K562 (cell line): ENCODE measurements around the gene PPM1L. TPM values are rescaled to one million over a fixed set of nuclear protein-coding genes. Genes with fewer than 3 reads are reported as not detected.

Experiments
- ATAC-seq: fragments of 200-7000 bp; cut with Tn5 transposase; 3 replicates; pipeline ENCODE4 v1.9.1; 2020; ENCODE audit warnings: moderate library complexity
- BruUV-seq: library from RNA; stranded (reverse); fragments of 400-500 nt; replicated peaks from 2 replicates; lab custom pipeline; 2021; lab: Mats Ljungman, UMichigan
- CTCF ChIA-PET: fragments of 300-600 bp; formaldehyde crosslinking; extraction: SDS; loops from one replicate; lab custom pipeline; 2021; ENCODE audit warnings: low intra/inter-chr PET ratio; lab: Yijun Ruan, JAX
- POLR2A ChIA-PET: fragments of 300-600, 350-650 bp; sonication (Branson Sonifier 250); formaldehyde crosslinking; extraction: SDS; loops from one replicate; lab custom pipeline; 2021; ENCODE audit warnings: antibody characterized with exemption, inconsistent platforms; lab: Yijun Ruan, JAX
- DNase-seq, 4 experiments: peaks; one replicate each; pipeline versions ENCODE4 v3.0.0 to v3.0.0-alpha.2; 2011 to 2018; ENCODE audit warnings: low spot score in 3 of 4, mixed read lengths in 3 of 4; ENCODE audit errors: extremely low read depth in 1 of 4
- FAIRE-seq: peaks from 2 replicates; lab custom pipeline; 2011; peaks lifted over from hg19 to GRCh38; lab: Jason Lieb, UNC
- H2AFZ ChIP-seq: 2 replicates; pipeline ENCODE4 v1.6.0; 2011; ENCODE audit warnings: low read depth, low read length, control low read depth, inconsistent platforms
- H3K27ac ChIP-seq: fragments of 200-600 bp; 3 replicates; pipeline ENCODE4 v1.8.0; 2011; ENCODE audit warnings: low read depth, mild to moderate bottlenecking, control low read depth, inconsistent platforms, low read length, moderate library complexity, mixed read lengths; ENCODE audit errors: extremely low read depth
- H3K27me3 ChIP-seq, 2 experiments: fragments of 300-600 bp in 1 of 2; 2 replicates in 1 of 2; 3 replicates in 1 of 2; pipeline versions ENCODE4 v1.6.0 to v1.8.0; 2011; ENCODE audit warnings: inconsistent platforms in 2 of 2, low read length in 2 of 2, mild to moderate bottlenecking in 1 of 2, mixed read lengths in 1 of 2, moderate library complexity in 1 of 2; ENCODE audit not compliant: control insufficient read depth in 2 of 2, insufficient read depth in 2 of 2
- H3K36me3 ChIP-seq: fragments of 300-600 bp; 3 replicates; pipeline ENCODE4 v1.8.0; 2011; ENCODE audit warnings: mild to moderate bottlenecking, low read length, inconsistent platforms; ENCODE audit not compliant: control insufficient read depth, insufficient read depth
- H3K4me1 ChIP-seq, 2 experiments: fragments of 200-600 bp in 1 of 2; replicated peaks in 1 of 2; 2 replicates in 1 of 2; 3 replicates in 1 of 2; pipeline versions ENCODE4 v1.5.1 to v1.8.0; 2011; ENCODE audit warnings: inconsistent platforms in 2 of 2, low read length in 2 of 2, mild to moderate bottlenecking in 1 of 2, mixed read lengths in 1 of 2, moderate library complexity in 1 of 2; ENCODE audit not compliant: control insufficient read depth in 2 of 2, insufficient read depth in 2 of 2
- H3K4me2 ChIP-seq: 2 replicates; pipeline ENCODE4 v1.6.1; 2011; ENCODE audit warnings: low read length, control low read depth, inconsistent platforms, mixed read lengths; ENCODE audit not compliant: insufficient read depth
- H3K4me3 ChIP-seq: fragments of 200-600 bp; sonication (generic), shearing (Covaris generic); 2 replicates; pipeline ENCODE4 v1.5.1; 2016; ENCODE audit warnings: control low read depth, inconsistent platforms
- H3K79me2 ChIP-seq: fragments of 200-600 bp; 3 replicates; pipeline ENCODE4 v1.8.0; 2011; ENCODE audit warnings: low read length, inconsistent platforms; ENCODE audit not compliant: control insufficient read depth, insufficient read depth
- H3K9ac ChIP-seq, 2 experiments: 2 replicates each; pipeline versions ENCODE4 v1.6.0 to v1.6.1; 2011; ENCODE audit warnings: low read depth in 2 of 2, low read length in 2 of 2, control low read depth in 1 of 2, inconsistent platforms in 1 of 2, mild to moderate bottlenecking in 1 of 2, mixed read lengths in 1 of 2; ENCODE audit not compliant: insufficient read depth in 1 of 2
- H3K9me1 ChIP-seq: one replicate; pipeline ENCODE4 v1.6.0; 2011; ENCODE audit warnings: inconsistent platforms, mild to moderate bottlenecking, low read length, moderate library complexity; ENCODE audit not compliant: control insufficient read depth, insufficient read depth
- H3K9me3 ChIP-seq: replicated peaks from 2 replicates; pipeline ENCODE4 v1.5.1; 2011; ENCODE audit warnings: low read depth, low read length, inconsistent platforms; ENCODE audit not compliant: control insufficient read depth, insufficient read depth
- H4K20me1 ChIP-seq: replicated peaks from 2 replicates; pipeline ENCODE4 v1.6.1; 2011; ENCODE audit warnings: low read length, inconsistent platforms, mixed read lengths; ENCODE audit not compliant: control insufficient read depth, insufficient read depth
- CBFA2T3 ChIP-seq: fragments of 450-650 bp; IDR thresholded peaks from 2 replicates; pipeline ENCODE4 v1.6.1; 2017
- DIDO1 ChIP-seq: fragments of 450-650 bp; IDR thresholded peaks from 2 replicates; pipeline ENCODE4 v1.6.1; 2016; ENCODE audit warnings: low read depth, missing biosample characterization, missing genetic modification characterization
- HCFC1 ChIP-seq: IDR thresholded peaks from 2 replicates; pipeline ENCODE4 v1.6.1; 2012; ENCODE audit warnings: low read depth, low read length, improper control_type of control experiment
- HNRNPH1 ChIP-seq: fragments of 200-400 bp; formaldehyde crosslinking; optimal IDR thresholded peaks from 2 replicates; pipeline ENCODE3; 2017; ENCODE audit warnings: low read depth, mild to moderate bottlenecking, low read length, moderate library complexity
- HNRNPUL1 ChIP-seq: fragments of 200-400 bp; formaldehyde crosslinking; IDR thresholded peaks from 2 replicates; pipeline ENCODE4 v1.6.1; 2017; ENCODE audit warnings: low read length
- KLF6 ChIP-seq: fragments of 250-450 bp; sonication (Bioruptor Pico); IDR thresholded peaks from 2 replicates; pipeline ENCODE4 v1.4.0; 2020; ENCODE audit warnings: mild to moderate bottlenecking, moderate library complexity, borderline replicate concordance
- LARP7 ChIP-seq: fragments of 450-650 bp; IDR thresholded peaks from 2 replicates; pipeline ENCODE4 v1.6.1; 2016
- MXI1 ChIP-seq: IDR thresholded peaks from 2 replicates; pipeline ENCODE4 v1.6.1; 2011; ENCODE audit warnings: low read depth, mild to moderate bottlenecking, improper control_type of control experiment, low read length
- PHF8 ChIP-seq: fragments of 200-600 bp; sonication (generic); IDR thresholded peaks from 2 replicates; pipeline ENCODE4 v1.6.1; 2012; ENCODE audit warnings: mixed run types, mild to moderate bottlenecking, inconsistent platforms, low read length, moderate library complexity, borderline replicate concordance
- SMARCB1 ChIP-seq: IDR thresholded peaks from 2 replicates; pipeline ENCODE4 v1.6.1; 2011; ENCODE audit warnings: improper control_type of control experiment, low read depth; ENCODE audit not compliant: insufficient read length
- SP1 ChIP-seq: sonication (generic); formaldehyde crosslinking; IDR thresholded peaks from 2 replicates; pipeline ENCODE4 v1.8.1; 2022; ENCODE audit warnings: mild to moderate bottlenecking, missing genetic modification reagents
- SRSF7 ChIP-seq: fragments of 200-400 bp; formaldehyde crosslinking; optimal IDR thresholded peaks from 2 replicates; pipeline ENCODE3; 2017; ENCODE audit warnings: mild to moderate bottlenecking, low read depth, low read length
- ZNF184 ChIP-seq: sonication (generic); formaldehyde crosslinking; IDR thresholded peaks from 2 replicates; pipeline ENCODE4 v1.5.0; 2020; ENCODE audit warnings: missing genetic modification reagents
- ZNF280B ChIP-seq: fragments of 250-450 bp; sonication (Bioruptor Pico); IDR thresholded peaks from 2 replicates; pipeline ENCODE4 v1.5.1; 2021; ENCODE audit warnings: mild to moderate bottlenecking
- WGBS: fragments of 100-300 bp; shearing (Covaris generic); methylation state at CpG from one replicate; pipeline ENCODE4 v1.1.6; 2016; ENCODE audit warnings: low coverage, mixed read lengths; ENCODE audit not compliant: insufficient coverage; ENCODE audit errors: missing lambda C conversion rate; 5-methylcytosine and 5-hydroxymethylcytosine counted together
- in situ Hi-C: fragments of 300-500 bp; cut with MboI; formaldehyde crosslinking; loops from 4 replicates; pipeline ENCODE4 v1.15.0; 2018; ENCODE audit warnings: inconsistent platforms, mixed read lengths
- intact Hi-C: fragments of 100-400 bp; cut with micrococcal nuclease; formaldehyde crosslinking; loops from 2 replicates; pipeline ENCODE4 v1.14.2; 2022
- polyA plus RNA-seq, 8 experiments: library from polyadenylated mRNA; depleted of rRNA in 4 of 8; stranded (reverse) in 5 of 8; unstranded in 3 of 8; fragments of >200 nt; fragmentation: Nextera tagmentation in 2 of 8; fragmentation: Illumina TruSeq in 1 of 8; extraction: Ambion mirVana in 2 of 8; extraction: Trizol in 1 of 8; gene quantifications; 2 replicates each; pipeline versions ENCODE4 v1.2.1 to v1.2.3, GENCODE V29; 2011 to 2014; ENCODE audit warnings: inconsistent platforms in 1 of 8, missing spikeins in 1 of 8
- total RNA-seq, 7 experiments: library from RNA; depleted of rRNA in 6 of 7; stranded (reverse); fragments of >200 nt in 6 of 7; fragmentation: Illumina TruSeq in 2 of 7; extraction: Trizol in 2 of 7; gene quantifications; 2 replicates each; pipeline versions ENCODE4 v1.2.1 to v1.2.3, GENCODE V29; 2011 to 2021; ENCODE audit warnings: low replicate concordance in 1 of 7

Gene PPM1L
- total and polyA plus RNA-seq, 9 of the 15 experiments (the other 6 are each of a cell fraction or from before 2014, with no cell fraction given), result 0.01 to 0.41 (median 0.14) TPM

- ChIA-PET POLR2A (no interaction called here), CTCF (no interaction called here)
- H3K4me2 ChIP-seq, result no peak overlapping the region
- 0% methylated on average over 2 of the region's 2 CpGs for WGBS
- no peaks in the 10 kb centered on the region for H3K36me3 ChIP-seq
- H3K27me3 ChIP-seq, result no peaks in the 10 kb centered on the region
- no peak overlapping the region for H3K27ac ChIP-seq
- no peaks in the 10 kb centered on the region for H3K79me2 ChIP-seq
- DNase-seq (no peak), FAIRE-seq (no peak), ATAC-seq (no peak)
- H2AFZ ChIP-seq, result no peak overlapping the region
- no peaks in the 10 kb centered on the region for H3K9me3 ChIP-seq
- no peaks in the 10 kb centered on the region for H3K4me1 ChIP-seq
- no TSS peak for BruUV-seq
- TF ChIP-seq HNRNPH1 (no peak), SRSF7 (no peak), CBFA2T3 (no peak), PHF8 (no peak), HCFC1 (no peak), SP1 (CRISPR knock-in tag) (no peak), LARP7 (no peak), DIDO1 (no peak), ZNF280B (CRISPR knock-in tag) (no peak), ZNF184 (CRISPR knock-in tag) (no peak), HNRNPUL1 (no peak), MXI1 (no peak), KLF6 (CRISPR knock-in tag) (no peak), SMARCB1 (no peak)
- intact Hi-C loops, result no loop called here
- no peak overlapping the region for H3K4me3 ChIP-seq
- H3K9me1 ChIP-seq, result no peaks in the 10 kb centered on the region
- no peaks in the 10 kb centered on the region for H4K20me1 ChIP-seq
- no peak overlapping the region for H3K9ac ChIP-seq
- in situ Hi-C loops, result no loop called here
These were observed 194.5 kb downstream of the PPM1L start for GRCh38 chr3:160950542-160950941.
